ENCODE data around the gene RAB29.

RAB29 gene

DNA sequence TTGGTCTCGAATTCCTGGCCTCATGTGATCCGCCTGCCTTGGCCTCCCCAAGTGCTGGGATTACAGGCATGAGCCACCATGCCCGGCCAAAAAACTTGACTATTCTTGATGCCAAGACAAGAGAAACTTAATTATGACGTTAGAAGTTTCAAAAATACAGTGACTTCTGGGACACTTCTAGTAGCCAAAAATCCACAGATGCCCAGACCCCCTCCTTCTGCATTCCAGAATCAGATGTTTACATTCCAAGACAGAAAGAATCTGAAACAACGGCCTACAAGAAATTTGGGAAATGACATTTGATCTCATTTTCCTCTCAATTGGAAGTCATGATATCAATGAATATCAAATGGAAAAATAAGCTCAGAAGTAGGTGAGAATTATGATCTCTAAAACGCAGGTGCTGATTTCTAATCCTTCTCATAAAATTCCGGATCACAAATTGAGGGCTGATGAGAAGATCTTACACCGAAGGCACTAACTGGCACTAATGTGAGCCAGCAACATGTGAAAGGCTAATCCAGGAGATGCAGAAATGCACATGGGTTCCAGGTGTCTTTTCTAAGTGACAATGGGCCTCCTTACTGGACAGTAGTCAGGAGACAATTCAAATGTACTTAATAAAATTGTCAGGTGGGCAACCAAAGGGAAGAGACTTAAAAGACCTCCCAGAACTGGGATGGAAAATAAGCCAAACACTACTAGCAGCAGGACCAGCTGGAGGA, 5.5 kb downstream of the RAB29 start:
- no peak for ATAC-seq
- TF ChIP-seq SNAI2 (CRISPR knock-in tag; IDR thresholded peaks at IDR 0.05): no peak
- TF ChIP-seq, protein P1, sequence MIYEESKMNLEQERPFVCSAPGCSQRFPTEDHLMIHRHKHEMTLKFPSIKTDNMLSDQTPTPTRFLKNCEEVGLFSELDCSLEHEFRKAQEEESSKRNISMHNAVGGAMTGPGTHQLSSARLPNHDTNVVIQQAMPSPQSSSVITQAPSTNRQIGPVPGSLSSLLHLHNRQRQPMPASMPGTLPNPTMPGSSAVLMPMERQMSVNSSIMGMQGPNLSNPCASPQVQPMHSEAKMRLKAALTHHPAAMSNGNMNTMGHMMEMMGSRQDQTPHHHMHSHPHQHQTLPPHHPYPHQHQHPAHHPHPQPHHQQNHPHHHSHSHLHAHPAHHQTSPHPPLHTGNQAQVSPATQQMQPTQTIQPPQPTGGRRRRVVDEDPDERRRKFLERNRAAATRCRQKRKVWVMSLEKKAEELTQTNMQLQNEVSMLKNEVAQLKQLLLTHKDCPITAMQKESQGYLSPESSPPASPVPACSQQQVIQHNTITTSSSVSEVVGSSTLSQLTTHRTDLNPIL (CRISPR knock-in tag; IDR thresholded peaks at IDR 0.05; ENCODE audit: low read depth): no peak
- TF ChIP-seq RARB (CRISPR knock-in tag; IDR thresholded peaks at IDR 0.05): no peak
- TF ChIP-seq, protein P2, sequence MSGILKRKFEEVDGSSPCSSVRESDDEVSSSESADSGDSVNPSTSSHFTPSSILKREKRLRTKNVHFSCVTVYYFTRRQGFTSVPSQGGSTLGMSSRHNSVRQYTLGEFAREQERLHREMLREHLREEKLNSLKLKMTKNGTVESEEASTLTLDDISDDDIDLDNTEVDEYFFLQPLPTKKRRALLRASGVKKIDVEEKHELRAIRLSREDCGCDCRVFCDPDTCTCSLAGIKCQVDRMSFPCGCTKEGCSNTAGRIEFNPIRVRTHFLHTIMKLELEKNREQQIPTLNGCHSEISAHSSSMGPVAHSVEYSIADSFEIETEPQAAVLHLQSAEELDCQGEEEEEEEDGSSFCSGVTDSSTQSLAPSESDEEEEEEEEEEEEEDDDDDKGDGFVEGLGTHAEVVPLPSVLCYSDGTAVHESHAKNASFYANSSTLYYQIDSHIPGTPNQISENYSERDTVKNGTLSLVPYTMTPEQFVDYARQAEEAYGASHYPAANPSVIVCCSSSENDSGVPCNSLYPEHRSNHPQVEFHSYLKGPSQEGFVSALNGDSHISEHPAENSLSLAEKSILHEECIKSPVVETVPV (CRISPR knock-in tag; IDR thresholded peaks at IDR 0.05): no peak
- no peak for TF ChIP-seq ISL1 (CRISPR knock-in tag; IDR thresholded peaks at IDR 0.05)
- no peak for TF ChIP-seq ZNF8 (CRISPR knock-in tag; IDR thresholded peaks at IDR 0.05)
- no peak for TF ChIP-seq ZFP30 (CRISPR knock-in tag; IDR thresholded peaks at IDR 0.05)
- no peak for TF ChIP-seq TCF4 (CRISPR knock-in tag; IDR thresholded peaks at IDR 0.05; ENCODE audit: borderline replicate concordance)
- no peak for TF ChIP-seq CSDC2 (CRISPR knock-in tag; IDR thresholded peaks at IDR 0.05)
- TF ChIP-seq, protein P3, sequence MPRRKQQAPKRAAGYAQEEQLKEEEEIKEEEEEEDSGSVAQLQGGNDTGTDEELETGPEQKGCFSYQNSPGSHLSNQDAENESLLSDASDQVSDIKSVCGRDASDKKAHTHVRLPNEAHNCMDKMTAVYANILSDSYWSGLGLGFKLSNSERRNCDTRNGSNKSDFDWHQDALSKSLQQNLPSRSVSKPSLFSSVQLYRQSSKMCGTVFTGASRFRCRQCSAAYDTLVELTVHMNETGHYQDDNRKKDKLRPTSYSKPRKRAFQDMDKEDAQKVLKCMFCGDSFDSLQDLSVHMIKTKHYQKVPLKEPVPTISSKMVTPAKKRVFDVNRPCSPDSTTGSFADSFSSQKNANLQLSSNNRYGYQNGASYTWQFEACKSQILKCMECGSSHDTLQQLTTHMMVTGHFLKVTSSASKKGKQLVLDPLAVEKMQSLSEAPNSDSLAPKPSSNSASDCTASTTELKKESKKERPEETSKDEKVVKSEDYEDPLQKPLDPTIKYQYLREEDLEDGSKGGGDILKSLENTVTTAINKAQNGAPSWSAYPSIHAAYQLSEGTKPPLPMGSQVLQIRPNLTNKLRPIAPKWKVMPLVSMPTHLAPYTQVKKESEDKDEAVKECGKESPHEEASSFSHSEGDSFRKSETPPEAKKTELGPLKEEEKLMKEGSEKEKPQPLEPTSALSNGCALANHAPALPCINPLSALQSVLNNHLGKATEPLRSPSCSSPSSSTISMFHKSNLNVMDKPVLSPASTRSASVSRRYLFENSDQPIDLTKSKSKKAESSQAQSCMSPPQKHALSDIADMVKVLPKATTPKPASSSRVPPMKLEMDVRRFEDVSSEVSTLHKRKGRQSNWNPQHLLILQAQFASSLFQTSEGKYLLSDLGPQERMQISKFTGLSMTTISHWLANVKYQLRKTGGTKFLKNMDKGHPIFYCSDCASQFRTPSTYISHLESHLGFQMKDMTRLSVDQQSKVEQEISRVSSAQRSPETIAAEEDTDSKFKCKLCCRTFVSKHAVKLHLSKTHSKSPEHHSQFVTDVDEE (CRISPR knock-in tag; IDR thresholded peaks at IDR 0.05): no peak
- no peak for TF ChIP-seq ZFP3 (CRISPR knock-in tag; IDR thresholded peaks at IDR 0.05)

DNA sequence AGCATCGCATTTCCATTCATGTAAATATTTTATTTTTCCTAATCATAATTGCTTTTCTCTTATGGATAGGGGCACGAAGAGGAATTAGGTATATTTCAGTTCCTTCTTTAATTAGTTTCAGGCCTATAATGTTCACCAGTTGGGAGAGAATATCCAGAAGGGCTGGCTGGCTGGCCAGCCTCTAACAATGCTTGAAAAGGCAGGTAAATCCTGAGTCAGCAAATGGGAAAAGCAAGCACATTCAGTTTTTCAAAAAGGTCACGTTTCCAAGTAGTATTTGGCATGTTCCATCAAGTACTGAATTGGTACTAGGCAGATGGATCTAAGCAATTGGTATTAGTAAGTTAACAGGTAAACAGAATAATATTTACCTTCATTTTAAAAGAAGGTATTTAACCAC, 8.0 kb downstream of the RAB29 start:
- no peak for TF ChIP-seq ARNTL (CRISPR knock-in tag; IDR thresholded peaks at IDR 0.05; ENCODE audit: borderline replicate concordance, low read depth)
- TF ChIP-seq, protein P4, sequence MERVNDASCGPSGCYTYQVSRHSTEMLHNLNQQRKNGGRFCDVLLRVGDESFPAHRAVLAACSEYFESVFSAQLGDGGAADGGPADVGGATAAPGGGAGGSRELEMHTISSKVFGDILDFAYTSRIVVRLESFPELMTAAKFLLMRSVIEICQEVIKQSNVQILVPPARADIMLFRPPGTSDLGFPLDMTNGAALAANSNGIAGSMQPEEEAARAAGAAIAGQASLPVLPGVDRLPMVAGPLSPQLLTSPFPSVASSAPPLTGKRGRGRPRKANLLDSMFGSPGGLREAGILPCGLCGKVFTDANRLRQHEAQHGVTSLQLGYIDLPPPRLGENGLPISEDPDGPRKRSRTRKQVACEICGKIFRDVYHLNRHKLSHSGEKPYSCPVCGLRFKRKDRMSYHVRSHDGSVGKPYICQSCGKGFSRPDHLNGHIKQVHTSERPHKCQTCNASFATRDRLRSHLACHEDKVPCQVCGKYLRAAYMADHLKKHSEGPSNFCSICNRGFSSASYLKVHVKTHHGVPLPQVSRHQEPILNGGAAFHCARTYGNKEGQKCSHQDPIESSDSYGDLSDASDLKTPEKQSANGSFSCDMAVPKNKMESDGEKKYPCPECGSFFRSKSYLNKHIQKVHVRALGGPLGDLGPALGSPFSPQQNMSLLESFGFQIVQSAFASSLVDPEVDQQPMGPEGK (CRISPR knock-in tag; IDR thresholded peaks at IDR 0.05; ENCODE audit: borderline replicate concordance): no peak
- TF ChIP-seq TCF4 (CRISPR knock-in tag; IDR thresholded peaks at IDR 0.05; ENCODE audit: borderline replicate concordance): no peak
- no peak for TF ChIP-seq TOX (CRISPR knock-in tag; IDR thresholded peaks at IDR 0.05; ENCODE audit: borderline replicate concordance)
- TF ChIP-seq ZNF70 (CRISPR knock-in tag; IDR thresholded peaks at IDR 0.05): no peak
- TF ChIP-seq ZNF565 (CRISPR knock-in tag; conservative IDR thresholded peaks at IDR 0.05; ENCODE audit: low read depth): no peak
- no peak for TF ChIP-seq CSDC2 (CRISPR knock-in tag; IDR thresholded peaks at IDR 0.05)

DNA sequence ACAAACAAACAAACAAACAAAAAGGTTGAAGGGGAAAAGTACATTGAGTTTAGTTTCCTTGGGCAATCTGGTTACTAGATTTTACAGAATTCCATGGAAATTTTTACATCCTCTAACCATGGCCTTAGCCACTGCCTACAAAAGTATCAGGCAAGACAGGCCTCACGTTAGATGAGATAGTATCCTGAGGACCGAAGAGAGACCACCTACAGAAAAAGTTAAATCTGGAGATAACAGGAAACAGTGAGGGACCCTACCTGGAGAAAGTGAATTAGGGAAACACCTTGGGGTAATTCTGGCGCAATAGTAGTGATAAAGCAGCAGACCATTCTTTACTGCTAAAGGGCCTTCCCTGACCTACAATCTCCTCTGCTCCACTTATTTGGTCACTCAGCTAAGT, 8.7 kb downstream of the RAB29 start:
- ATAC-seq: no peak
- no peak for TF ChIP-seq ARNTL (CRISPR knock-in tag; IDR thresholded peaks at IDR 0.05; ENCODE audit: borderline replicate concordance, low read depth)
- TF ChIP-seq ZC3H10 (CRISPR knock-in tag; IDR thresholded peaks at IDR 0.05): no peak
- no peak for TF ChIP-seq CSDC2 (CRISPR knock-in tag; IDR thresholded peaks at IDR 0.05)
- TF ChIP-seq, protein P5, sequence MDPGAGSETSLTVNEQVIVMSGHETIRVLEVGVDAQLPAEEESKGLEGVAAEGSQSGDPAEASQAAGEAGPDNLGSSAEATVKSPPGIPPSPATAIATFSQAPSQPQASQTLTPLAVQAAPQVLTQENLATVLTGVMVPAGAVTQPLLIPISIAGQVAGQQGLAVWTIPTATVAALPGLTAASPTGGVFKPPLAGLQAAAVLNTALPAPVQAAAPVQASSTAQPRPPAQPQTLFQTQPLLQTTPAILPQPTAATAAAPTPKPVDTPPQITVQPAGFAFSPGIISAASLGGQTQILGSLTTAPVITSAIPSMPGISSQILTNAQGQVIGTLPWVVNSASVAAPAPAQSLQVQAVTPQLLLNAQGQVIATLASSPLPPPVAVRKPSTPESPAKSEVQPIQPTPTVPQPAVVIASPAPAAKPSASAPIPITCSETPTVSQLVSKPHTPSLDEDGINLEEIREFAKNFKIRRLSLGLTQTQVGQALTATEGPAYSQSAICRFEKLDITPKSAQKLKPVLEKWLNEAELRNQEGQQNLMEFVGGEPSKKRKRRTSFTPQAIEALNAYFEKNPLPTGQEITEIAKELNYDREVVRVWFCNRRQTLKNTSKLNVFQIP (CRISPR knock-in tag; IDR thresholded peaks at IDR 0.05; ENCODE audit: borderline replicate concordance, low read depth): no peak
- no peak for TF ChIP-seq GLIS3 (CRISPR knock-in tag; IDR thresholded peaks at IDR 0.05)
- TF ChIP-seq TOX (CRISPR knock-in tag; IDR thresholded peaks at IDR 0.05; ENCODE audit: borderline replicate concordance): no peak
- TF ChIP-seq RARB (CRISPR knock-in tag; IDR thresholded peaks at IDR 0.05): no peak
- TF ChIP-seq, protein P2 (CRISPR knock-in tag; IDR thresholded peaks at IDR 0.05): no peak

More for the DNA sequence above, 8.0 kb downstream of the RAB29 start:
- ATAC-seq: no peak
